Measurements from ENCODE around the gene CMTM8.

DNA sequence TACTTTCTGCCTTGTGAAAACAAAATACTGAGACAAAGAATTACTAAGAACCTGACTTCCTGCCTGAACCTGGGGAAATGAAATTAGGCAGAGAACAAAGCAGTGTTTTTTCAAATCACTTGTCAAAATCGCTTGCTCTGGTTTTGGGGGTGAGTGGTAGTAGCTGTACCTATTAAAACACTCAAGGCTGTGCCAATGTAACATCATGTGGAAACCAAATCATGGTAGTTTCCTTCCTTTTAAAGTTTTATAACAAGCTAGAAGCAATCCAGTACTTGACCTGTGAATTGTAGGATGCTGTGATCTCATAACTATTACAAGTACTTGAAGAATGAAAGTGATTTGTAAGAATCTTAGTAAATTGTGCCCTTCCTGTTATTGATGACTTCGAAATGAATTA is 6.7 kb downstream of the CMTM8 start:
- no peak for TF ChIP-seq POLR2A (IDR thresholded peaks at IDR 0.05)
- TF ChIP-seq CTCF (IDR thresholded peaks at IDR 0.05), result no peak

Data from right lobe of liver (tissue), 4 donors.